GM12801 (cell line): ENCODE results near the gene JMJD4.

Experiments
- CTCF ChIP-seq: IDR thresholded peaks from one replicate; pipeline ENCODE4 v1.5.1; 2011; ENCODE audit warnings: control low read depth; ENCODE audit not compliant: insufficient read length; ENCODE audit errors: extremely low read depth

Gene JMJD4

GRCh38 chr1:227771771-227772170, 36.7 kb upstream of the JMJD4 start:
- no peak for TF ChIP-seq CTCF

GRCh38 chr1:227771326-227771725, 36.2 kb upstream of the JMJD4 start:
- TF ChIP-seq CTCF, result no peak

GRCh38 chr1:227770812-227771211, 35.7 kb upstream of the JMJD4 start:
- TF ChIP-seq CTCF, result no peak

- TF ChIP-seq CTCF, result no peak
Observed at GRCh38 chr1:227769936-227770494, 34.9 kb upstream of the JMJD4 start.

- TF ChIP-seq CTCF, result no peak
Observed at GRCh38 chr1:227769047-227769935, 34.2 kb upstream of the JMJD4 start.

- no peak for TF ChIP-seq CTCF
Observed at GRCh38 chr1:227768640-227769039, 33.5 kb upstream of the JMJD4 start.

GRCh38 chr1:227768125-227768439, 33.0 kb upstream of the JMJD4 start:
- no peak for TF ChIP-seq CTCF
